Thoracic aorta (tissue), 2 donors: Measurements from ENCODE around the gene RFTN1. TPM values are rescaled to one million over a fixed set of nuclear protein-coding genes. Genes with fewer than 3 reads are reported as not detected.

Experiments
- ATAC-seq: fragments of 150-250 bp; one replicate; pipeline ENCODE4 v1.8.0; 2017; ENCODE audit warnings: low read depth; ENCODE audit not compliant: insufficient number of reproducible peaks, low FRiP score
- DNase-seq: peaks from one replicate; pipeline ENCODE4 v3.0.0-alpha.2; 2020; ENCODE audit warnings: low spot score
- H3K27ac ChIP-seq, 2 donors: fragments of 200-600 bp; sonication (generic); 1 replicate in 1 of 2; 2 replicates in 1 of 2; pipeline ENCODE4 v1.5.1; 2016; ENCODE audit warnings: mild to moderate bottlenecking in 2 of 2, moderate library complexity in 2 of 2
- H3K27me3 ChIP-seq: fragments of 200-600 bp; sonication (generic); replicated peaks from 2 replicates; pipeline ENCODE4 v1.6.0; 2016; ENCODE audit warnings: mild to moderate bottlenecking; ENCODE audit not compliant: insufficient read depth
- H3K36me3 ChIP-seq: fragments of 200-600 bp; sonication (generic); one replicate; pipeline ENCODE4 v1.5.1; 2016
- H3K4me1 ChIP-seq, 2 donors: fragments of 200-600 bp; sonication (generic); 1 replicate in 1 of 2; 2 replicates in 1 of 2; pipeline versions ENCODE4 v1.5.1 to v1.6.0; 2016; ENCODE audit warnings: low read depth in 2 of 2, mild to moderate bottlenecking in 1 of 2; ENCODE audit not compliant: control insufficient read depth in 1 of 2
- H3K4me3 ChIP-seq: fragments of 200-600 bp; sonication (generic); 2 replicates; pipeline ENCODE4 v1.5.1; 2016; ENCODE audit warnings: mild to moderate bottlenecking
- H3K9me3 ChIP-seq: fragments of 200-600 bp; sonication (generic); 2 replicates; pipeline ENCODE4 v1.5.1; 2016
- CTCF ChIP-seq: fragments of 200-600 bp; sonication (generic); IDR thresholded peaks from one replicate; pipeline ENCODE4 v1.5.1; 2019; ENCODE audit warnings: antibody characterized with exemption
- total RNA-seq, 2 donors: library from RNA; depleted of rRNA; stranded (reverse); fragments of >200 nt; gene quantifications; one replicate each; pipeline versions ENCODE4 v1.1.0 to v1.2.3, GENCODE V29; 2016

The RFTN1 gene
- total RNA-seq, 2 donors from 2014 or later = 69.7 to 108 TPM

- Histone ChIP-seq H3K9me3 (peaks cover 5% of the 10 kb centered on the region), H3K36me3 (no peaks in the 10 kb centered on the region), H3K27me3 (no peaks in the 10 kb centered on the region), H3K4me1 (no peaks in the 10 kb centered on the region), H3K4me3 (no peak overlapping the region), H3K27ac (no peak overlapping the region)
- no peak for TF ChIP-seq CTCF
- ATAC-seq = no peak
- no peak for DNase-seq
These were observed 10.7 kb upstream of the RFTN1 start for GRCh38 chr3:16524196-16524595.

- Histone ChIP-seq H3K4me3 (no peak overlapping the region), H3K4me1 (no peaks in the 10 kb centered on the region), H3K36me3 (no peaks in the 10 kb centered on the region), H3K27ac (no peak overlapping the region), H3K27me3 (no peaks in the 10 kb centered on the region), H3K9me3 (peaks cover 5% of the 10 kb centered on the region)
- no peak for DNase-seq
- no peak for TF ChIP-seq CTCF
- ATAC-seq = no peak
These were observed 10.3 kb upstream of the RFTN1 start for GRCh38 chr3:16523778-16524177.

- TF ChIP-seq CTCF = no peak
- DNase-seq (no peak), ATAC-seq (no peak)
- peaks cover 5% of the 10 kb centered on the region for H3K9me3 ChIP-seq
- no peak overlapping the region for H3K4me3 ChIP-seq
- H3K4me1 ChIP-seq = no peaks in the 10 kb centered on the region
- no peaks in the 10 kb centered on the region for H3K36me3 ChIP-seq
- no peak overlapping the region for H3K27ac ChIP-seq
- no peaks in the 10 kb centered on the region for H3K27me3 ChIP-seq
These were observed 9.3 kb upstream of the RFTN1 start for GRCh38 chr3:16522834-16523233.

GRCh38 chr3:16520970-16521881, 7.7 kb upstream of the RFTN1 start:
- DNase-seq (no peak), ATAC-seq (no peak)
- H3K4me3 ChIP-seq = no peak overlapping the region
- H3K4me1 ChIP-seq = peaks cover 7 to 10% of the 10 kb centered on the region in 2 donors
- peaks cover 5% of the 10 kb centered on the region for H3K9me3 ChIP-seq
- H3K36me3 ChIP-seq = no peaks in the 10 kb centered on the region
- TF ChIP-seq CTCF = no peak
- H3K27ac ChIP-seq = no peak overlapping the region
- no peaks in the 10 kb centered on the region for H3K27me3 ChIP-seq

- Histone ChIP-seq H3K36me3 (no peaks in the 10 kb centered on the region), H3K27me3 (no peaks in the 10 kb centered on the region), H3K27ac (no peak overlapping the region), H3K9me3 (peaks cover 5% of the 10 kb centered on the region), H3K4me1 (peaks cover 7 to 10% of the 10 kb centered on the region in 2 donors), H3K4me3 (no peak overlapping the region)
- no peak for DNase-seq
- no peak for TF ChIP-seq CTCF
- no peak for ATAC-seq
These were observed 6.9 kb upstream of the RFTN1 start for GRCh38 chr3:16520241-16520969.
